Choroid plexus epithelial cell (primary cell): ENCODE measurements around the gene UBXN10.

Experiments
- DNase-seq: peaks from one replicate; pipeline ENCODE4 v3.0.0-alpha.2; 2010; ENCODE audit warnings: low read depth
- H3K4me3 ChIP-seq: 2 replicates; pipeline ENCODE4 v1.5.1; 2011; ENCODE audit warnings: low read depth, mild to moderate bottlenecking, control low read depth, low read length, moderate library complexity
- TF ChIP-seq, protein P1 (sequence below): conservative IDR thresholded peaks from 2 replicates; pipeline ENCODE4 v1.5.1; 2011; ENCODE audit warnings: low read depth, mild to moderate bottlenecking, control low read depth, inconsistent platforms, low read length, moderate library complexity

Gene UBXN10

DNA sequence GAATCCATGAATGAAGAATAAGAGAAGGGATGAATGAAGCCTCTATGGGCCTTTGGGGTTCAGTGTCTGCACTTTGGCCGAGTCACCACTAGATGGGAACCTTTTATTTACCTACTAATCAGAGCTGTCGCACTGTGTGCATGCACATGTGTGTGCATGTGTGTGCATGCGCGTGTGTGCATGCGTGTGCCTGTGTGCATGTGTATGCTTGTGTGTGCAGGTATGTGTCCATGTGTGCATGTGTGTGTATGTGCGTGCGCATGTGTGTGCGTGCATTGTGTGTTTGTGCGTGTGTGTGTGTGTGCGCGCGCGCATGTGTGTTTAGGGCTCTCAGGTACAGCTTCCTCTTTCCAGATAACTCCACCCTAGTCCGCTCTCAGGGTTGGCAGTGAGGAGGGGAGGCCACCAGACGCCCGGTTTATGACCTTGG lies 20.4 kb upstream of the UBXN10 start:
- no peak overlapping the region for H3K4me3 ChIP-seq
- DNase-seq, result peak; percentile 19
- TF ChIP-seq, protein P1, sequence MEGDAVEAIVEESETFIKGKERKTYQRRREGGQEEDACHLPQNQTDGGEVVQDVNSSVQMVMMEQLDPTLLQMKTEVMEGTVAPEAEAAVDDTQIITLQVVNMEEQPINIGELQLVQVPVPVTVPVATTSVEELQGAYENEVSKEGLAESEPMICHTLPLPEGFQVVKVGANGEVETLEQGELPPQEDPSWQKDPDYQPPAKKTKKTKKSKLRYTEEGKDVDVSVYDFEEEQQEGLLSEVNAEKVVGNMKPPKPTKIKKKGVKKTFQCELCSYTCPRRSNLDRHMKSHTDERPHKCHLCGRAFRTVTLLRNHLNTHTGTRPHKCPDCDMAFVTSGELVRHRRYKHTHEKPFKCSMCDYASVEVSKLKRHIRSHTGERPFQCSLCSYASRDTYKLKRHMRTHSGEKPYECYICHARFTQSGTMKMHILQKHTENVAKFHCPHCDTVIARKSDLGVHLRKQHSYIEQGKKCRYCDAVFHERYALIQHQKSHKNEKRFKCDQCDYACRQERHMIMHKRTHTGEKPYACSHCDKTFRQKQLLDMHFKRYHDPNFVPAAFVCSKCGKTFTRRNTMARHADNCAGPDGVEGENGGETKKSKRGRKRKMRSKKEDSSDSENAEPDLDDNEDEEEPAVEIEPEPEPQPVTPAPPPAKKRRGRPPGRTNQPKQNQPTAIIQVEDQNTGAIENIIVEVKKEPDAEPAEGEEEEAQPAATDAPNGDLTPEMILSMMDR, result peak; percentile 43

DNA sequence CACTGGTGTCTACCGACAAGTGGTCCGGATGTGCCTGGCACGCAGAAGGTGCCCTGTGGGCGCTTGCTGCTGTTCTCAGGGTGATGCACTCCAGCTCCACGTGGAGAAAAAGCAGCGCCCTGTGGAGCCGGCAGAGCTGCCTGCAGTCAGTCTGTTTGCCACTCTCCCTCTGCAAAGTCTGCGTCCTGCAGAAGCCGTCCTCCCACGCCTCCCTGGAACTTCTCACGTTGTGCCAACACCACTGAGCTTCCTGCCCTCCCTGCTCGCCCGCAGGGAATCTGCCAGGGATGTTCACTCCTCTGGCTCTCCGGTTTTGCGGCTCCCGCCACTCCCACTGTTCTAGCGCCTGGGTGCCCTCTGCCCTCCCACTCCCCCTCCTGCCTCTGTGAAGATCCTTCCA lies 19.8 kb upstream of the UBXN10 start:
- no peak for DNase-seq
- TF ChIP-seq, protein P1, result no peak

GRCh38 chr1:20167126-20167525 lies 18.8 kb upstream of the UBXN10 start:
- TF ChIP-seq, protein P1, result no peak
- H3K4me3 ChIP-seq, result no peak overlapping the region
- no peak for DNase-seq

More for the DNA sequence above, 19.8 kb upstream of the UBXN10 start:
- no peak overlapping the region for H3K4me3 ChIP-seq

- TF ChIP-seq, protein P1, result no peak
- DNase-seq, result no peak
- no peak overlapping the region for H3K4me3 ChIP-seq
Observed at GRCh38 chr1:20168564-20169491, 17.1 kb upstream of the UBXN10 start.

DNA sequence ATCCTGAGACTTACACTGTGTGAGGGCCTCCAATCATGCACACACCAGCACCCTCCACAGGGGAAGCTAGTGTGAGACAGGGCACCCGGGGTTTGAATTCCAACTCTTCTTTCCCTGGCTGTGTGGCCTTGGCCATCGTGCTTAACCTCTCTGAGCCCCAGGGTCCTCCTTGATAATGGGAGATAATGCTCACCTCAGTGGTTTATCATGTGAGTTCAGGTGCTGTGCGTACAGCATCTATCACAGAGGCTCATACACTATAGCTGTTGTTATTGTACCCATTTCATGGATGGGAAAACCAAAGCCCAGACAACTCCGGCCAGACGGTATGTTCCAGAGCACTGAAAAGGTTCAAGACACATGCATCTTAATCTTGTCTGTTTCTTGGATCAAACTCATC lies 16.0 kb upstream of the UBXN10 start:
- H3K4me3 ChIP-seq, result no peak overlapping the region
- no peak for DNase-seq
- TF ChIP-seq, protein P1, result no peak

DNA sequence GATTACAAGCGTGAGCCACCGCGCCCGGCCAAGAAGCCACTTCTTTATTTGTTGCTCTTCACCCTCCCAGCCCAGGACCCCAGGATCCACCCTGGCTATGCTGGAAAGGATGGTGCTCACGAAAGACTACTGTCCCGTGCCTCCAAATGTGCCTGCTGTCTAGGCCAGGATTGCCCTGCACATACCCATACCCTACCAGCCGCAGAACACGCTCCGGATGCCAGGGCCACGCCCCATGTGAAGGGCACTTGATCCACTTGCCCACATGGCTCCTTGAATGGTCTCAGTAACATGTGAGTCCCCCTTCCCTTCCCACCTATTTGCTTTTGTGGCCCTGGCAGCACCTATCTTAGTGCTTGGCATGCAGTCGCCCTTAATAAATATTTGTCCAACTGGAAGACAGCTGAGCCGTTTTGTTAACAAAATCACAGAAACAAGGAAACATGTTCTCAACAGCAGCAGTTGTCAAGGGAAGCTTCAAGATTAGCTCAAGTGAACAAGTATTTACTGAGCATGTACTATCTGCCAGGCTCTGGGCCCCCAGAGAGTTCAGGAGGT lies 13.8 kb upstream of the UBXN10 start:
- no peak overlapping the region for H3K4me3 ChIP-seq
- DNase-seq, result no peak
- TF ChIP-seq, protein P1, result no peak
